Measurements from ENCODE around the gene OSBP2.

Gene OSBP2

DNA sequence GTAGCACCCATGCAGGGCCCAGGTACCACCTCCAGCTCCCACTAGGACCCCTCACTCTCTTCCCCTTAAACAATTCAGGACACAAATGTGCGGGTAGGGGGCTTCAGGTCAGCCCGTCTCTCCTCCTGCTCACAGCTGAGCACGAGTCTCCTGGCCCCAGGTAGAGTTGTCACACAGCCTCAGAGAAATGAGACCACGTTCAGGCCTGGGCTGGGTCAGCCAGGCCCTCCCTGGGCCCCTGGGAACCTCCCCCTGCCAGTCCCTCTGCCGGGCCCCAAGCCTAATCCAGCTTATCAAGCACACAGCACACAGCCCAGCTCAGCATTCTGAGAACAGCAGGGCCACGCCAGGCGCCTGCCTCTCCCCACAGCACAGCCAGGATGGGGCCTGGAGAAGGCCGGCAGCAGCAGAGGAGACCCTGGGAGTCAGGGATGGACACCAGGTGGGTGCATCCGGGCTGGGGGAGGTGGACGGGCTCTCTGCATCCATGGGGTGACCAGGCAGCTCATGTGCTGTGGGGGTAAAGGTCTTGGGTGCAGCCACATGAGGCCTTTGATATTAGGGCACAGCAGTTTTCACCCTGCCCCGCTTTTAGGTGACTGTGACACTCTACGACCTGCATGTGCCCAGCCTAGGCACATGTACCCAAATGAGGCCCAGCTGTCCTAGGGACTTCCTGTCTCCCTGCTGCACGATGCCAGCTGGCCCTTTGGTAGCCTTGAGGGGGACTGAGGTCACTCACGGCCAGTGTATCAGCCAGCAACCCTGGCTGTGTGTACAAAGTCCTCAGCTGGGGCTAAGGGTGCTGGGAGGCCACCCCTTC is 186.9 kb downstream of the OSBP2 start:
- DNase-seq (ENCODE audit: low spot score): no peak

- DNase-seq (ENCODE audit: low spot score): no peak
Observed at GRCh38 chr22:30882184-30882717, 187.6 kb downstream of the OSBP2 start.

DNA sequence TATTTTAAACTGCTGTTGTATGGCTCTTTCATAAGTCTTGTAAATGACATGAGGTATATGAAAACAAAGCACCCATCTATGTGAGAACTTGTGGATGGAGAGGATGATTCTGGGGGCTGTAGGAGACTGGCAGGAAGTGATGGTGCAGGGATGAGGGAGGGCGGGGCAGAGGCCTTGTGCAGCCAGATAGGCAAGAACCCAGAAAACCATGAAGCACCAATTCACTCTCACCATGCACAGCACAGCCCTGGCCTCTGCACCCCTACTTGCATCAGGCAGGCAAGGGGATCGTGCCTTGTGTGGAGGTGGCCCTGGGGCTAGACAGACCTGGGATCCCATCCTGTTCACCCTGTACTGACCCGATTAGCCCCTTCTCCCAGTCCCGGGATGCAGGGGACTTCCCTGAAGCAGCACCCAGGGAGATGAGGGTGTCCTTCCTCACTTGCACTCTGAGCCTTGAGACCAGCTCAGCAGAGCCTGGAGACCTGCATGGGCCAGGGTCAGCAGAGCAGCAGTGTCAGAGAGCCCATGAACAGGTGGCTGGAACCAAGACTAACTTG is 188.4 kb downstream of the OSBP2 start:
- no peak for DNase-seq (ENCODE audit: low spot score)

DNA sequence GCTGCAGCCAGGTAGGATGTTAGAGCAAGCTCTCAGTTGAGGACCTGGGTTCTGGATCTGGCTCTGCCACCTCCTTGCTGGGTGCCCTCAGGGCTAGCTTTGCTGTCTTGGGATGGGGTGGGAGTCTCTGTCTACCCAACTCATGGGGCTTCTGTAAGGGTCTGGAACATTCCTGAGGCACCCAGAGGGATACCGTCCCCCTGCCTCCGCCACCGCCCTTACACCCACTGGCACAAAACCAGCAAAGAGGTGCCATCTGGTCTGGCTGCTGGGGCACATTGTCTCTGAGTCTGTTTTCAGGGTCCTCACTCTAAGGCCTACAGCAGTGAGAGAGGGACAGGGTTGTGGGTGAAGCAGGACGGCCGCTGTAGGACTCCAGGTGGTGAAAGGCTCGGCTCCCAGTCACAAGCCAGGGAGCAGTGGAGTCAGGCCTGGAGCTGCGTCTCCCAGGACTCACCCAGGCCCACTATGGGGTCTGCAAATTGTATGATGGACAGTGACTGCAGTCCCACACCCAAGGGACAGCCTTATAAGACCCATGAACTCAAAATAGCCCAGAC is 189.0 kb downstream of the OSBP2 start:
- DNase-seq (ENCODE audit: low spot score): no peak

- DNase-seq (ENCODE audit: low spot score): no peak
Observed at GRCh38 chr22:30884211-30885000, 189.7 kb downstream of the OSBP2 start.

- DNase-seq (ENCODE audit: low spot score): peak; percentile 47
Observed at GRCh38 chr22:30885001-30885366, 190.3 kb downstream of the OSBP2 start.

DNA sequence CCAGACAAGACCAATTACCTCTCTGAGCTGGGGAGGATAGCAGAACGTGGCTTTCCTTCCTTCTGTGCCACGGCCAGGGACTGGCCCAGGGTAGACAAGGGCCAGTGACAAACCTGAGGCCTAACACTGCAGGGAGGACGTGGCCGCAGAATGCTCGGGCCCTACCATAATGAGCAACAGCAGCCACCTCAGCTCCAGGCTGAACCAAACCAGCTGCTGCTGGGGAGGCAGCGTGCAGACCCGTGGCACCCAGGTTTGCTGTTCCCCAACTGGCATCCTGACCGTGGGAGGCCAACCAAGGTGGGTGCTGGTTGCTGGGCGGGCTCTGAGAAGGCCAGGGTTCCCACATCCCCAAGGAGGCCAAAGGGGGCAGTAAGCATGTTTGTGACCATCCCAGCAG is 190.9 kb downstream of the OSBP2 start:
- DNase-seq (ENCODE audit: low spot score): peak; percentile 22

- DNase-seq (ENCODE audit: low spot score): peak; percentile 57
Observed at GRCh38 chr22:30887453-30887852, 192.8 kb downstream of the OSBP2 start.

GRCh38 chr22:30887861-30888260 is 193.2 kb downstream of the OSBP2 start:
- peak; percentile 25 for DNase-seq (ENCODE audit: low spot score)

DNA sequence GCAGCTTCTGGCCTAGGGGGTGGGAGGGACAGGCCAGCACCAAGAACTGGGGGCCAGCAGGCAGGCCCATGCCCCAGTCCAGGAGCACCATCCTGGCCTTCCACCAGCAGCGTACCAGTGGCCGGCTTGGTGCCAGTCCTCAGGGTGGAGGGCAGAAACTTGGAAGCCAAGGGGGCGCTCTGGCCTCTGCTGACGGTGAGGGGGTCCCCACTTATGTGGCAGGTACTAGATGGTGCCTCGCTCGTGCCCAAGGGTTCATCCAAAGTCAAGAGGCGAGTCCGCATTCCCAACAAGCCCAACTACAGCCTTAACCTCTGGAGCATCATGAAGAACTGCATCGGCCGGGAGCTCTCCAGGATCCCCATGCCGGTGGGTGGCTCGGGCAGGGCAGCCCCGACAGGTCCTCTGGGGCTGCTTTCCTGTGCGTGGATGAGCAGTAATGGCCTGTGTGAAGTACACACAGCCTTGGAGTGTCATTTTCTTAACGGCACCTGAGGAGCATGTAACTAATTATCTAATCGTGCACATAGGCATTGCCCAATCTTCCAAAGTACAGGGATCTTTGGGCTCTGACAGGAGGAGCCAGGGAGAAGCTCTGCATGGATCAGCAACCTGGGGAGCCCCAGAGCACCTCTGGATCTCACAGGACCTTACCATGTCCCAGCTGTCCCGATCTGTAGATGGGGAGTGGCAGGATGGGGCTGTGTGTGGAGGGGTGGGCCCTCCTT is 194.8 kb downstream of the OSBP2 start:
- DNase-seq (ENCODE audit: low spot score): peak; percentile 18

GRCh38 chr22:30889996-30890480 is 195.4 kb downstream of the OSBP2 start:
- DNase-seq (ENCODE audit: low spot score): peak; percentile 14

DNA sequence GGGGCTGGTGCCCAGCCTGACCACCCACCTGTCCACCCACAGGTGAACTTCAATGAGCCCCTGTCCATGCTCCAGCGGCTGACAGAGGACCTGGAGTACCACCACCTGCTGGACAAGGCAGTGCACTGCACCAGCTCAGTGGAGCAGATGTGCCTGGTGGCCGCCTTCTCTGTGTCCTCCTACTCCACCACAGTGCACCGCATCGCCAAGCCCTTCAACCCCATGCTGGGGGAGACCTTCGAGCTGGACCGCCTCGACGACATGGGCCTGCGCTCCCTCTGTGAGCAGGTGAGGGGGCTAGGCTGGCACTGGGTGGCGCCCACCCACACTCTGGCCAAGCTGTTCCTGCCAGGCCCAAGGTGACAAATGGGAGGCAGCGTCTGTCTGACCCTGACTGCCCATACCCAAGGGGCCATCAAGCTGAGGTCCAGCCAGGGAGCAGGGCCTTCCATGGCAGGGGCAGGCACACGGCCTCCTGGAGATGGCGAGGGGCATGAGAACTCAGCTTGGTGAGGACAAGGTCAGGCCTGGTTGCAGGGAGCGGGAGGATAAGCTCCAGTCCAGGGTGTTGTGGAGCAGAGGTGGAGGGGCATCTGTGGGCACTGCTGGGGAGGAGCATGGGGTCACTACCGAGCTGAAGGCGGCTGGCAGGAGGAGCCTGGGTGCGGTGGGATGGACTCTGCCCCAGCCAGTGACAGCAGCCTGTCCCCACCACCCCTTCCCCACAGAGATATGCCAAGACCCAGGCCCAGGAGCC is 196.2 kb downstream of the OSBP2 start:
- DNase-seq (ENCODE audit: low spot score): peak; percentile 58

DNA sequence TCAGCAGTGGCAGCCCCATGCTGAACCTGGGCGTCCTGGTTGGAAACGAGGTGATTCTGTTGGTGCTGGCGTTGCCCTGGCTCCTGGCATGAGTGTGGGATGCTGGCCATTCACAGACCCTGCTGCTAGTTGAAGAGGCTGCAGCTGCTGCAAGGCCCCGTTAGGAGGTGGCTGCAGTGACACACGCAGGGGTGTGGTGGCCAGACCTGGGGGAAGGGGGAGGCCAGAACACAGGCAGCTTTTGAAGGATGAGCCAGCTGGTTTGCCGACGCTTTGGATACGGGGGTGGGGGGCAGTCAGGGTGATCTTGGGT is 196.7 kb downstream of the OSBP2 start:
- DNase-seq (ENCODE audit: low spot score): no peak

GRCh38 chr22:30891781-30892180 is 197.1 kb downstream of the OSBP2 start:
- no peak for DNase-seq (ENCODE audit: low spot score)

GRCh38 chr22:30892286-30892685 is 197.6 kb downstream of the OSBP2 start:
- no peak for DNase-seq (ENCODE audit: low spot score)

DNA sequence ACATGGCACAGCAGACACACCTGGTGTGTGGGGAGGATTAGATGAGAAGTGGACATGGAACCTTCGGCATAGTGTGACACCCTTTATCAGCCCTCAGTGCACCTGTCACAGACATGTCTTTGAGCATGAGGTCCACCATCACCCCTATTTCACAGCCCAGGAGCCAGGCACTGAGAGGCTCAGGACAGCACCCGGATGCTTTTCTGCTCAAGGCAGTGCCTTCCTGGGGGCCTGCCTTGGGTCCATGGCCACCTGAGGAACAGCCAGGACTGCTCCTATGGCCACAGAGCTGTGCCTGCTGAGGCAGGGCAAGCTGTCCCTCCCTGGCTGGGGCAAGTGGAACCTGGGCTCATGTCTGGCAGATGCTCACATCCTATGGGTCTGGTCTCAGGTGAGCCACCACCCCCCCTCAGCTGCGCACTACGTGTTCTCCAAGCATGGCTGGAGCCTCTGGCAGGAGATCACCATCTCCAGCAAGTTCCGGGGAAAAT is 198.1 kb downstream of the OSBP2 start:
- DNase-seq (ENCODE audit: low spot score): no peak

- DNase-seq (ENCODE audit: low spot score): peak; percentile 63
Observed at GRCh38 chr22:30893434-30894370, 199.0 kb downstream of the OSBP2 start.

GRCh38 chr22:30894371-30894740 is 199.7 kb downstream of the OSBP2 start:
- no peak for DNase-seq (ENCODE audit: low spot score)

DNA sequence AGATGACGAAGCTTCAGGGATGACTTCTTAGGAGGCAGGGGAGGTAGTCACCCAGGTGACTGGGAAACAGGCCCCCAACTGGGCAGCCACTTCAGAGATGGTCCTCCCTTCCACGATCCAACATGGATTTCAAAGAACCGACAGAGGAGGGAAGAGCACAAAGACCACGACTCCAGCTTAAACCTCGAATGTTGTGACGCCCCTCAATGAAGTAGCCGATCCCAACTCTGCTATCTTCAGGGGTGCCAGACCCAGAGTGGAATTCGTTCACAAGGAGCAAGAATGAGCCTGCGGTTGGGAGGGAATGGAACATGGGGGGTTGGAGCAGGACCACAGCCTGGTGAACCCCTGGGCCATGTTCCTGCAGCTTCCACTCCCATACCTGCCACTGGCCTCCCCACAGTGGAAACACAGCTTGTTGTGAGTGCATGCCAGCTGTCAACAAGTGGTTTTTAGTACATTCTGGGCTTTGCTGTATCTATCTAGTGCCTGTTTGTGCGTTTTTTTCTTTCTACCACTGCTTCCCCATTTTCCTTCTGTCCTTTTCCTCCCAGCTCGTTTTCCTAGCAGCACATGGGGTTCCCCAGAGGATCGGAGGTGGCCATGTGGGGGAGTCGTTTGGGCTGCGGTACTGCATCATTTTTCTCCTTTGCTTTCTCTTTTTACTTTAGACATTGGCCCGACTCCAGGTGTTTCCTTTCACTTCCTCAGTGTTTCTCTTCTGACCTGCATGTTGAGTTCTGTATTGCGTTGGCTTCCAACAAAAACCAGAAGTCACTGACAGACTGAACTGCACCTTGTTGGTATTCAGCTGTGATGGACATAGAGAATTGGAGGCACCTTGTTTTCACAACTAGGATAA is 208.1 kb downstream of the OSBP2 start:
- DNase-seq (ENCODE audit: low spot score): no peak

All from left forelimb (tissue), 1 donor.